Activated naive CD8-positive, alpha-beta T cell treated with anti-CD3 and anti-CD28 coated beads, Interleukin-2, amount 50 U/mL, for 24 hours (primary cell): ENCODE results near the gene RBM38.

Experiments used
- ATAC-seq: fragments of 150-1000 bp; cut with Tn5 transposase; one replicate; pipeline ENCODE4 v1.10.0; 2021
- DNase-seq: peaks from one replicate; pipeline ENCODE4 v3.0.0; 2021
- H3K27ac Mint-ChIP-seq: one replicate; pipeline ENCODE4 v1.8.0; 2021; ENCODE audit warnings: mild to moderate bottlenecking, mixed read lengths
- H3K27me3 Mint-ChIP-seq: one replicate; pipeline ENCODE4 v1.8.0; 2021; ENCODE audit warnings: mixed read lengths
- H3K36me3 Mint-ChIP-seq: one replicate; pipeline ENCODE4 v1.8.0; 2021; ENCODE audit warnings: low read depth, mixed read lengths
- H3K4me1 Mint-ChIP-seq: one replicate; pipeline ENCODE4 v1.8.0; 2021; ENCODE audit warnings: mixed read lengths
- H3K4me3 Mint-ChIP-seq: one replicate; pipeline ENCODE4 v1.8.0; 2021; ENCODE audit warnings: mild to moderate bottlenecking, moderate library complexity, mixed read lengths
- H3K9me3 Mint-ChIP-seq: one replicate; pipeline ENCODE4 v1.8.0; 2021; ENCODE audit warnings: mixed read lengths

Gene RBM38

GRCh38 chr20:57381596-57382503 is 9.3 kb upstream of the RBM38 start:
- no peak overlapping the region for H3K27ac Mint-ChIP-seq
- H3K9me3 Mint-ChIP-seq = no peaks in the 10 kb centered on the region
- DNase-seq (peak; percentile 83), ATAC-seq (peak; percentile 57)
- peaks cover 29% of the 10 kb centered on the region for H3K4me1 Mint-ChIP-seq
- H3K4me3 Mint-ChIP-seq = no peak overlapping the region
- H3K36me3 Mint-ChIP-seq = peaks cover 24% of the 10 kb centered on the region
- H3K27me3 Mint-ChIP-seq = no peaks in the 10 kb centered on the region

GRCh38 chr20:57382516-57382915 is 8.7 kb upstream of the RBM38 start:
- H3K9me3 Mint-ChIP-seq = no peaks in the 10 kb centered on the region
- no peak for ATAC-seq
- peaks cover 29% of the 10 kb centered on the region for H3K4me1 Mint-ChIP-seq
- H3K36me3 Mint-ChIP-seq = peaks cover 19% of the 10 kb centered on the region
- H3K4me3 Mint-ChIP-seq = no peak overlapping the region
- DNase-seq = no peak
- no peaks in the 10 kb centered on the region for H3K27me3 Mint-ChIP-seq
- H3K27ac Mint-ChIP-seq = peak overlapping the region; percentile 2

GRCh38 chr20:57383447-57384347 is 7.5 kb upstream of the RBM38 start:
- peaks cover 15% of the 10 kb centered on the region for H3K36me3 Mint-ChIP-seq
- no peaks in the 10 kb centered on the region for H3K27me3 Mint-ChIP-seq
- ATAC-seq (no peak), DNase-seq (no peak)
- no peaks in the 10 kb centered on the region for H3K9me3 Mint-ChIP-seq
- H3K27ac Mint-ChIP-seq = no peak overlapping the region
- no peak overlapping the region for H3K4me3 Mint-ChIP-seq
- H3K4me1 Mint-ChIP-seq = peaks cover 28% of the 10 kb centered on the region

- DNase-seq (no peak), ATAC-seq (no peak)
- H3K4me3 Mint-ChIP-seq = no peak overlapping the region
- H3K36me3 Mint-ChIP-seq = peaks cover 11% of the 10 kb centered on the region
- no peaks in the 10 kb centered on the region for H3K9me3 Mint-ChIP-seq
- H3K4me1 Mint-ChIP-seq = peaks cover 25% of the 10 kb centered on the region
- no peak overlapping the region for H3K27ac Mint-ChIP-seq
- H3K27me3 Mint-ChIP-seq = no peaks in the 10 kb centered on the region
Observed at GRCh38 chr20:57384486-57384885, 6.7 kb upstream of the RBM38 start.

GRCh38 chr20:57384953-57385761 is 6.0 kb upstream of the RBM38 start:
- no peak for DNase-seq
- no peak for ATAC-seq
- Mint-ChIP-seq H3K4me3 (no peak overlapping the region), H3K27ac (no peak overlapping the region), H3K9me3 (no peaks in the 10 kb centered on the region), H3K36me3 (peaks cover 7% of the 10 kb centered on the region), H3K4me1 (peaks cover 26% of the 10 kb centered on the region), H3K27me3 (no peaks in the 10 kb centered on the region)

GRCh38 chr20:57385940-57386339 is 5.3 kb upstream of the RBM38 start:
- ATAC-seq (no peak), DNase-seq (no peak)
- H3K4me1 Mint-ChIP-seq = peaks cover 32% of the 10 kb centered on the region
- no peaks in the 10 kb centered on the region for H3K9me3 Mint-ChIP-seq
- no peaks in the 10 kb centered on the region for H3K27me3 Mint-ChIP-seq
- no peak overlapping the region for H3K27ac Mint-ChIP-seq
- peaks cover 6% of the 10 kb centered on the region for H3K36me3 Mint-ChIP-seq
- no peak overlapping the region for H3K4me3 Mint-ChIP-seq

GRCh38 chr20:57386762-57387161 is 4.4 kb upstream of the RBM38 start:
- no peaks in the 10 kb centered on the region for H3K9me3 Mint-ChIP-seq
- DNase-seq (no peak), ATAC-seq (no peak)
- H3K27me3 Mint-ChIP-seq = no peaks in the 10 kb centered on the region
- H3K4me3 Mint-ChIP-seq = no peak overlapping the region
- H3K4me1 Mint-ChIP-seq = peaks cover 33% of the 10 kb centered on the region
- peaks cover 5% of the 10 kb centered on the region for H3K36me3 Mint-ChIP-seq
- H3K27ac Mint-ChIP-seq = no peak overlapping the region

GRCh38 chr20:57387463-57387862 is 3.7 kb upstream of the RBM38 start:
- no peaks in the 10 kb centered on the region for H3K9me3 Mint-ChIP-seq
- no peaks in the 10 kb centered on the region for H3K27me3 Mint-ChIP-seq
- DNase-seq (no peak), ATAC-seq (no peak)
- peaks cover 26% of the 10 kb centered on the region for H3K4me1 Mint-ChIP-seq
- no peak overlapping the region for H3K4me3 Mint-ChIP-seq
- H3K36me3 Mint-ChIP-seq = peaks cover 10% of the 10 kb centered on the region
- no peak overlapping the region for H3K27ac Mint-ChIP-seq

- DNase-seq (no peak), ATAC-seq (no peak)
- H3K27ac Mint-ChIP-seq = no peak overlapping the region
- H3K27me3 Mint-ChIP-seq = no peaks in the 10 kb centered on the region
- no peak overlapping the region for H3K4me3 Mint-ChIP-seq
- peaks cover 15% of the 10 kb centered on the region for H3K36me3 Mint-ChIP-seq
- H3K4me1 Mint-ChIP-seq = peaks cover 24% of the 10 kb centered on the region
- H3K9me3 Mint-ChIP-seq = no peaks in the 10 kb centered on the region
Observed at GRCh38 chr20:57387945-57388371, 3.2 kb upstream of the RBM38 start.

- H3K9me3 Mint-ChIP-seq = no peaks in the 10 kb centered on the region
- peaks cover 35% of the 10 kb centered on the region for H3K4me1 Mint-ChIP-seq
- peak; percentile 67 for DNase-seq
- H3K4me3 Mint-ChIP-seq = peak overlapping the region; percentile 83
- peak; percentile 22 for ATAC-seq
- H3K36me3 Mint-ChIP-seq = peaks cover 26% of the 10 kb centered on the region
- H3K27me3 Mint-ChIP-seq = no peaks in the 10 kb centered on the region
- peak overlapping the region; percentile 98 for H3K27ac Mint-ChIP-seq
Observed at GRCh38 chr20:57388953-57389694, 2.1 kb upstream of the RBM38 start.

GRCh38 chr20:57389695-57390603 is 1.2 kb upstream of the RBM38 start:
- H3K9me3 Mint-ChIP-seq = no peaks in the 10 kb centered on the region
- H3K36me3 Mint-ChIP-seq = peaks cover 34% of the 10 kb centered on the region
- no peaks in the 10 kb centered on the region for H3K27me3 Mint-ChIP-seq
- peaks cover 44% of the 10 kb centered on the region for H3K4me1 Mint-ChIP-seq
- H3K4me3 Mint-ChIP-seq = peak overlapping the region; percentile 83
- peak; percentile 33 for ATAC-seq
- peak overlapping the region; percentile 98 for H3K27ac Mint-ChIP-seq
- DNase-seq = peak; percentile 78

GRCh38 chr20:57391439-57392301 is 474 bp downstream of the RBM38 start:
- Mint-ChIP-seq H3K4me1 (peaks cover 59% of the 10 kb centered on the region), H3K36me3 (peaks cover 47% of the 10 kb centered on the region), H3K27me3 (no peaks in the 10 kb centered on the region), H3K9me3 (no peaks in the 10 kb centered on the region), H3K4me3 (peak overlapping the region; percentile 90), H3K27ac (peak overlapping the region; percentile 89)
- ATAC-seq (peak; percentile 0), DNase-seq (peak; percentile 41)
